ENCODE results near the gene EPB41L2.

The EPB41L2 gene

DNA sequence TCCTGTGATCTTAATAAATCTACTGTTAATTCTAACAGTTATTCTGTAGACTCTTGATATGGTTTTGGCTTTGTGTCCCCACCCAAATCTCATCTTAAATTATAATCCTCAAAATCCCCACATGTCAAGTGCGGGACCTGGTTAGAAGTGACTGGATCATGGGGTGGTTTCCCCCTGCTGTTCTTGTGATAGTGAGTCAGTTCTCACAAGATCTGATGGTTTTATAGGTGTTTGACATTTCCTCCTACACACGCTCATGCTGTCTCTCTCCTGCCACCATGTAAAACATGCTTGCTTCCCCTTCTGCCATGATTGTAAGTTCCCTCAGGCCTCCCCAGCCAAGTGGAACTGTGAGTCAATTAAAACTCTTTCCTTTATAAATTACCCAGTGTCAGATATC, 10.5 kb upstream of the EPB41L2 start:
- Mint-ChIP-seq H3K27ac (no peak overlapping the region), H3K4me3 (no peak overlapping the region), H3K27me3 (ENCODE audit: low read depth) (peaks cover 9% of the 10 kb centered on the region), H3K4me1 (ENCODE audit: low read depth) (no peaks in the 10 kb centered on the region), H3K9me3 (no peaks in the 10 kb centered on the region), H3K36me3 (ENCODE audit: low read depth) (no peaks in the 10 kb centered on the region)
- DNase-seq (ENCODE audit: low spot score) = no peak

DNA sequence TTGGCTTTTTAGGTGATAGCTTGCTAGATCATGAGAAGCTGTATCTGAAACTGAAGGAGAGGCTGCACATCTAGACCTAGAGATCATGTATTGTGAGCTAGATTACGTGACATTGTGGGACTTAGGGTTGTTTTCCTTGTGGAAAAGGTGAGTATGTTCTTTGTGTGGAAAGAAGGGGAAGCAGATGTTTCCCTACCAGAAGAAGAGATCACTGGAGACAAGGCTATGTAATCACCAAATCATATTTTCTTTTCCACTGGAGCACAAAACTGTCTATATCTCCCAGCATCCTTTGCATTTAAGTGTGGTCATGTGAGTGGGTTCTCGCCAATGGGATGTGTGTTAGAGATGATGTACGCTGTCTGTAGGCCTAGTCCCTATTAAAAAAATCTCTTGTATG, 7.0 kb upstream of the EPB41L2 start:
- H3K27me3 Mint-ChIP-seq (ENCODE audit: low read depth) = peaks cover 18% of the 10 kb centered on the region
- no peak for DNase-seq (ENCODE audit: low spot score)

GRCh38 chr6:131068165-131068564, 5.1 kb upstream of the EPB41L2 start:
- Mint-ChIP-seq H3K27me3 (ENCODE audit: low read depth) (peaks cover 24% of the 10 kb centered on the region), H3K36me3 (ENCODE audit: low read depth) (no peaks in the 10 kb centered on the region), H3K4me1 (ENCODE audit: low read depth) (peaks cover 3% of the 10 kb centered on the region), H3K27ac (no peak overlapping the region), H3K4me3 (no peak overlapping the region), H3K9me3 (no peaks in the 10 kb centered on the region)
- no peak for DNase-seq (ENCODE audit: low spot score)

More for the DNA sequence above, 7.0 kb upstream of the EPB41L2 start:
- Mint-ChIP-seq H3K9me3 (no peaks in the 10 kb centered on the region), H3K4me3 (no peak overlapping the region), H3K36me3 (ENCODE audit: low read depth) (no peaks in the 10 kb centered on the region), H3K4me1 (ENCODE audit: low read depth) (no peaks in the 10 kb centered on the region), H3K27ac (no peak overlapping the region)

- Mint-ChIP-seq H3K4me3 (no peak overlapping the region), H3K27ac (no peak overlapping the region), H3K4me1 (ENCODE audit: low read depth) (peaks cover 3% of the 10 kb centered on the region), H3K27me3 (ENCODE audit: low read depth) (peaks cover 24% of the 10 kb centered on the region), H3K9me3 (no peaks in the 10 kb centered on the region), H3K36me3 (ENCODE audit: low read depth) (no peaks in the 10 kb centered on the region)
- DNase-seq (ENCODE audit: low spot score) = no peak
Measured at GRCh38 chr6:131067521-131067920, 4.5 kb upstream of the EPB41L2 start.

GRCh38 chr6:131065824-131066171, 2.8 kb upstream of the EPB41L2 start:
- no peak for DNase-seq (ENCODE audit: low spot score)
- Mint-ChIP-seq H3K9me3 (no peaks in the 10 kb centered on the region), H3K4me1 (ENCODE audit: low read depth) (peaks cover 13% of the 10 kb centered on the region), H3K27me3 (ENCODE audit: low read depth) (peaks cover 34% of the 10 kb centered on the region), H3K4me3 (no peak overlapping the region), H3K27ac (no peak overlapping the region), H3K36me3 (ENCODE audit: low read depth) (no peaks in the 10 kb centered on the region)

DNA sequence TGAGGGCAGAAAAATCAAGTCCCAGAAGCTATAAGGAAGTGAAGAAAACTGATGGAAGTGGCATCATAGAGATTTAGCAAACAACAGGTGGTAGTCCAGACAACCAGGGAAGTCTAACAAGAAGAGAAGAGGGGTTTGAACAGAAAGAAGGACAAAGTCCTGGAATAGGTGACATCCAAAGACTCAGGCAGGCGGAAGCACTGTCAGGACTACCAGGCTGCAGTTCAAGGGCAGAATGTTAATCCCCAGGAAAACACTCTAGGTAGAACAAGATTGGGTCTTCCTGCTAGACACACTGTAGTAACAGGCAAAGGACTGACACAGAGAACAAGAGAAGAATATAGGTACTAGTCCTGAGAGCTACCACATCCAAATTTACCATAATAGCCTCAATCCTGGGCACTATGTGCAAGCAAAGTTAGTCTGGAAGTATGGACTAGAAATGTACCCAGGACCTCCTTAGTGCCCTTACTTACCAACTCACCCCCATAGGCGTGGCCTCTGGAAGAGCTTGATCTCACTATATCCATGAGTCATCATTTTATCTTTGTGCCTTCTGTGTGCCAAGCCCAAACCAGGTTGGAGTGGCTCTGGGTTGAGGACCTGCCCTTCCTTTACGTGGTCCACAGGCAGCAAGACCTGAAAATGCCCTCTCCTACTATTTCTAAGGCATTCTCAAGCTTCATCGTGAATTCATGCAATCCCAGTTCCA, 2.2 kb upstream of the EPB41L2 start:
- Mint-ChIP-seq H3K4me1 (ENCODE audit: low read depth) (peaks cover 18% of the 10 kb centered on the region), H3K27me3 (ENCODE audit: low read depth) (peaks cover 34% of the 10 kb centered on the region), H3K27ac (no peak overlapping the region), H3K4me3 (no peak overlapping the region), H3K9me3 (no peaks in the 10 kb centered on the region), H3K36me3 (ENCODE audit: low read depth) (no peaks in the 10 kb centered on the region)
- no peak for DNase-seq (ENCODE audit: low spot score)

- H3K27me3 Mint-ChIP-seq (ENCODE audit: low read depth) = peaks cover 34% of the 10 kb centered on the region
- H3K4me1 Mint-ChIP-seq (ENCODE audit: low read depth) = peaks cover 19% of the 10 kb centered on the region
- no peak for DNase-seq (ENCODE audit: low spot score)
- no peaks in the 10 kb centered on the region for H3K36me3 Mint-ChIP-seq (ENCODE audit: low read depth)
- no peak overlapping the region for H3K27ac Mint-ChIP-seq
- H3K4me3 Mint-ChIP-seq = peak overlapping the region; percentile 30
- H3K9me3 Mint-ChIP-seq = no peaks in the 10 kb centered on the region
Measured at GRCh38 chr6:131063764-131064272, 773 bp upstream of the EPB41L2 start.

DNA sequence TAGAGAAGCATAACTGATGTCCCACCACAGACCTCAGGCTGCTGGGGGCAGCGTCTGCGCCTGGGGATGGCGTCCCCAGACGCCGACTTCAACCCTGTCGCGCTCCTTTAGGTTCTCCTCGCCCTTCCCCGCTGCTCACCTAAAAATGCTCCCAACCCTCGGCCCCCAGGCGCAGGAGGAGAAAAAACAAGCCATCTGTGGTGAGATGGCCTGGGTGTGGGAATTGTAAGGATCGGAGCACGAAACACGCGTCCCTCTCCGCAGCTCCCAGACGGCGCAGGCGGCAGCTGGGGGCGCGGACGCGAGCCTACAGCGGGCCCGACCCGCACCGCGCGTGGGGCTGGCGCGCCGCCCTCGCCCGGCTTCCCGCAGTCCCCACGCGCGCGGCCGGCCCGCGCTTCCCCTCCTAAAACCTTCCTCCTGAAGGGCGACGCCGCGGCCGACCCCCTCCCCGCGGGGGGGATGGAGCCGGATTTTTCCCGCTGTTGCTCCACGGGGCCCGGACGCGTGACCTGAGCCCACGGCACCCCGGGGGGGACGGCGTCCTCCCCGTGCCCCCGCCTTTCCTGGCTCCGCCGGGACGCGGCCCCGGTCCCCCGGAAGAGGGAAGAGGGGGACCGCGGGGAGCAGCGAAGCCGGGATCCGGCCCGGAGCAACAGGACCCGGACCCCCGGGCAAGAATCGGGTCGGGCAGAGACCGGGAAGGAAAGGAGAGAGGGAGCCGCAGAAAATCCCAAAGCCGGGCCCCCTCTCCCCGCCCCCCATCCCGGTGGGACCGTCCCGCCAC, 611 bp downstream of the EPB41L2 start:
- no peak overlapping the region for H3K27ac Mint-ChIP-seq
- H3K4me3 Mint-ChIP-seq = peak overlapping the region; percentile 79
- H3K9me3 Mint-ChIP-seq = no peaks in the 10 kb centered on the region
- DNase-seq (ENCODE audit: low spot score) = no peak
- peaks cover 32% of the 10 kb centered on the region for H3K27me3 Mint-ChIP-seq (ENCODE audit: low read depth)
- no peaks in the 10 kb centered on the region for H3K36me3 Mint-ChIP-seq (ENCODE audit: low read depth)
- peaks cover 19% of the 10 kb centered on the region for H3K4me1 Mint-ChIP-seq (ENCODE audit: low read depth)

DNA sequence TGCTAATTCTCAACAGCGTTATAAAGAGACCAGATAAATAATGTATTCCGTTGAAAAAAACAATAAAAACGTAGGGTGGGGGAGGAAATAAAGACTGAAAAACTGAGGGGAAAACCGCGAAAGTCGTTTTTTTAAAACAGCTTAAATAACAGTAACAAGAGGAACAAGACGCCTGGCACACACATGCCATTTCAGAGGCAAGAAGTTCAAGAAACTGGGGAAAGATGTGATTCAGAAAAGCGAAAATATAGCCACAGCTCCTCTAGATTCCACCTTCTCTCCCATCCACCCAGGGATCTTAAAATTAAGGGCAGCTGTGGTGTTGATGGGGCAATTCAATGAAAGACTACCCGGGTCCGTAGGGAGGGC, 1.3 kb downstream of the EPB41L2 start:
- peak overlapping the region; percentile 63 for H3K4me3 Mint-ChIP-seq
- peaks cover 19% of the 10 kb centered on the region for H3K4me1 Mint-ChIP-seq (ENCODE audit: low read depth)
- peaks cover 5% of the 10 kb centered on the region for H3K9me3 Mint-ChIP-seq
- no peak overlapping the region for H3K27ac Mint-ChIP-seq
- peaks cover 28% of the 10 kb centered on the region for H3K27me3 Mint-ChIP-seq (ENCODE audit: low read depth)
- H3K36me3 Mint-ChIP-seq (ENCODE audit: low read depth) = no peaks in the 10 kb centered on the region
- no peak for DNase-seq (ENCODE audit: low spot score)

DNA sequence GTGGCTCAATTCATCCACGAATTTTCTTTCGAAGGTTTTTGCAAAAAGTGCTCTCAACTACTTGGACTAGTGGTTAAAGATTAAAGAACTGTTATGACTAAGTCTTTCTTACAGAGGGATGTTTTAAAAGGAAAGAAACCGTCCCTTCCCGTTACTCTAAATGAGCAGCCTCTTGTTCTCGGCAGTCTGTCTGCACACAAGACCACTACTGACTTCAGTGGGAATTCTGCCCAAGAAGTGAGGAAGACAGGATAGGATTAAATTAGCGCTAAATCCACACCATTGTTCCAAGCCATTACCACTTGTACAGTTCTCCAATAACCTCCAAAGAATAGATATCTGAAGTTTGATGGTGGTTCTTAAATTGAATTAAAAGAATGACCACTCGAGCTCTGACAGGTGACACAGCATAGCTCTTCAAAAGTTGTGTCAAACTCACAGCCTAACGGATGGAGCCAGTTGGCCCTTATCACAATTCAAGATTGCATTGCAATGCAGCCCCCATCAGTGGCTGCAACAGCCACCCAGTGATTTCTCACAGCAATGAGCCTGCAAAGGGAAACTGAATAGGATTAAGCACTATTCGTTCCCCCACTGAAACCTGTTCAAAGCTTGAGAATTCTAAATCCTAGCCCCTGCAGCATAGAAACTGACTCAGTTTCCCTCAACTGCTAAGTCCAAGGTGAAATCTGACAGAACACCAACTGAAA, 1.8 kb downstream of the EPB41L2 start:
- H3K9me3 Mint-ChIP-seq = peaks cover 7% of the 10 kb centered on the region
- H3K4me1 Mint-ChIP-seq (ENCODE audit: low read depth) = peaks cover 19% of the 10 kb centered on the region
- H3K27ac Mint-ChIP-seq = no peak overlapping the region

GRCh38 chr6:131060311-131060710, 2.7 kb downstream of the EPB41L2 start:
- no peaks in the 10 kb centered on the region for H3K36me3 Mint-ChIP-seq (ENCODE audit: low read depth)
- no peak overlapping the region for H3K4me3 Mint-ChIP-seq
- no peak for DNase-seq (ENCODE audit: low spot score)
- peaks cover 12% of the 10 kb centered on the region for H3K9me3 Mint-ChIP-seq
- no peak overlapping the region for H3K27ac Mint-ChIP-seq
- peaks cover 26% of the 10 kb centered on the region for H3K27me3 Mint-ChIP-seq (ENCODE audit: low read depth)
- H3K4me1 Mint-ChIP-seq (ENCODE audit: low read depth) = peaks cover 19% of the 10 kb centered on the region

More for the DNA sequence above, 1.8 kb downstream of the EPB41L2 start:
- DNase-seq (ENCODE audit: low spot score) = no peak
- Mint-ChIP-seq H3K27me3 (ENCODE audit: low read depth) (peaks cover 28% of the 10 kb centered on the region), H3K4me3 (peak overlapping the region; percentile 63), H3K36me3 (ENCODE audit: low read depth) (no peaks in the 10 kb centered on the region)

GRCh38 chr6:131059486-131059885, 3.6 kb downstream of the EPB41L2 start:
- Mint-ChIP-seq H3K27ac (no peak overlapping the region), H3K4me3 (no peak overlapping the region), H3K36me3 (ENCODE audit: low read depth) (peaks cover 2% of the 10 kb centered on the region), H3K27me3 (ENCODE audit: low read depth) (peaks cover 22% of the 10 kb centered on the region), H3K9me3 (peaks cover 20% of the 10 kb centered on the region), H3K4me1 (ENCODE audit: low read depth) (peaks cover 19% of the 10 kb centered on the region)
- no peak for DNase-seq (ENCODE audit: low spot score)

GRCh38 chr6:131058236-131058635, 4.8 kb downstream of the EPB41L2 start:
- Mint-ChIP-seq H3K4me1 (ENCODE audit: low read depth) (peaks cover 16% of the 10 kb centered on the region), H3K36me3 (ENCODE audit: low read depth) (peaks cover 8% of the 10 kb centered on the region), H3K27me3 (ENCODE audit: low read depth) (peaks cover 19% of the 10 kb centered on the region), H3K4me3 (no peak overlapping the region), H3K9me3 (peaks cover 28% of the 10 kb centered on the region), H3K27ac (no peak overlapping the region)
- no peak for DNase-seq (ENCODE audit: low spot score)

Measured in T-helper 2 cell treated with Interferon-gamma antibody and Interleukin-4, amounts not matched to agents 5 μg/mL and 100 μg/mL, for 36 hours (primary cell).